GM19023 (cell line): ENCODE results near the gene RIPPLY3.

Experiments used
- ATAC-seq: cut with Tn5 transposase; IDR thresholded peaks from one replicate; pipeline ENCODE4 v1.9.1; 2021; ENCODE audit warnings: mild to moderate bottlenecking, moderate library complexity; ENCODE audit not compliant: unreplicated experiment

The RIPPLY3 gene

DNA sequence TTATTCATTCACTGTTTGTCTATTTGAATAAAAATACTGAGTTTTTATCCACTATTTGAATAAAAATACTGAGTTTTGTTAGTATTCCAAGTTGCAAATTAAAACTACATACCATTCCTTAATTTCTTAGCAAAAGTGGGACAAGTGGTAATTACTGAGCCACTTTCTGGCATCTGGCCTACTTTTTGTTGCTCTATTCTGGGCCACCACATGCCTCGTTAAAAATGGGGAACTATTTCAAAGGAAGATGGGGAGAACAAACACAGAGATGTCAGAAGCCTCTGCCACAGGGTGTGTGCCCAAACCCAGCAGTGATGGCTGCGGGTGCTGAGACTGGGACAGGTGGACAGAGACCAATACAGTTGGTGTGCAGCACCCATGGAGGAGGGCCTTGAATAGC, 51.8 kb downstream of the RIPPLY3 start:
- ATAC-seq: no peak

DNA sequence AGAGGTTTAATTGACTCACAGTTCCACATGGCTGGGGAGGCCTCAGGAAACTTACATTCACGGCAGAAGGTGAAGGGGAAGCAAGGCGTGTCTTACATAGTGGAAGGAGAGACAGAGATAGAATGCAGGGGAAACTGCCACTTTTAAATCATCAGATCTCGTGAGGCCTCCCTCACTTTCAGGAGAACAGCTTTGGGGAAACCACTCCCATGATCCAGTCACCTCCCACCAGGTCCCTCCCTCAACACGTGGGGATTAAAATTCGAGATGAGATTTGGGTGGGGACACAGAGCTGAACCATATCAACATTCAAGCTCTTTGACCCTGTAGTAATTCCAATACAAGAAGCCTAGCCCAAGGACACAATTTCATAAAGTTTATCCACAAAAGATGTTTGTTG, 52.7 kb downstream of the RIPPLY3 start:
- no peak for ATAC-seq

- no peak for ATAC-seq
Observed at GRCh38 chr21:37060296-37060695, 53.8 kb downstream of the RIPPLY3 start.

DNA sequence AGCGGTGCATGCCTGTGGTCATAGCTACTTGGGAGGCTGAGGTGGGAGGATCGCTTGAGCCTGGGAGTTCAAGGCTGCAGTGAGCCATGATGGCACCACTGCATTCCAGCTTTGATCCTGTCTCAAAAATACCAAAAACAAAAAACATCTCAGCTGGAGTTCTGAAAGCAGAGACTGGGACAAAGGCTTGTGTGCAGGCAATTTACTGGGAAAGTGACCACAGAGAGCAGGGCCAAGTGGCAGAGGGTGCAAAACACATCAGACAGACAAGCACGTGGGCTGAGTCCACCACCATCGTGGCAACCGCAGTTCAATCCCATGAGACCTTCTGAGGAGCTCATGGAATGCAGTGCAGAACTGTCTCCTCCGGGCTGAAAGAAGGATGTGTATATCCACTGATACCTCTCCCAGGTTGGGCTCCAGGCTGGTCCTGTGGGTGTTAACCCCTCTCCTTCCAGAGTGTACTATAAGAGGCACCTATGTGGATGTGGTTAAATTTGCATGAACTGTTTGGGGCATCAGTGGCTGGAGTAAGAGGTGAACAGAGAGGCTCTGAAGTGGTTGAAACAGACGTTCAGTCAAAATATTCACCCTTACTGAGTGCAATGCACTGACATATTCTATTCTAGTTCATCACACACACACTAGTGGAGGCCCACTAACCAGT, 55.6 kb downstream of the RIPPLY3 start:
- no peak for ATAC-seq

DNA sequence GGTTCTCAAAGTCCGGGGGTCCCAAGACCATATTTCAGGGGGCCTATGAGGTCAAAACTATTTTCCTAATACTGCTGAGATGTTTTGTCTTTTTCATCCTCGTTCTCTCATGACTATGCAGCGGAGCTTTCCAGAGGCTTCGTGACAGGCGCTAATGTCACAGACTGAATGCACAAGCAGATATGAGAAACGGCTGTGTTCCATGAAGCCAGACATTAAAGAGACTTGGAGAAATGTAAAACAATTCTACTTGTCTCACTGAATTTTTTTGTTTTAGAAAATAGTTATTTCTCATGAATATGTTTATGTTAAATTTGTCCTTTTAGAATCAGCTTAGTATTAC, 56.1 kb downstream of the RIPPLY3 start:
- ATAC-seq: no peak

GRCh38 chr21:37063433-37063832, 56.9 kb downstream of the RIPPLY3 start:
- ATAC-seq: no peak

DNA sequence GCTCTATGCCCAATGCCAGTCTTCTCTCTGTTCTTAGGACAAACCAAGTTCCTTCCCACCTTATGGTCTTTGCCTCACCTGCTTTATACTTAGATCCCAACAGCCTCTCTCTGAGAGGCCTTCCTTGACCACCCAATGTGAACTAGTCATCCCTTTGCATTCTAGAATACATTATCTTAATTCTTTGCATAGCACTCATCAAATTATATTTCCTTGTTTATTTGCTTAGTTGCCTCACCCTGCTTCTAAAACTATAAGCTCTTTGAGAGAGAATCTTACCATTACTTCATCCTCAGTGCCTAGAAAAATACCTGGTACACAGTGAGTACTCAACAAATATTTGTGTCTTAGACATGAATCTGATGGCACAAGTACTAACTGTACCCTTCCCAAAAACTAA, 58.3 kb downstream of the RIPPLY3 start:
- no peak for ATAC-seq

GRCh38 chr21:37065561-37066177, 59.2 kb downstream of the RIPPLY3 start:
- no peak for ATAC-seq
